Retina (tissue), 1 donor: ENCODE measurements around the gene GPR50.

Experiments
- DNase-seq: peaks from one replicate; pipeline ENCODE4 v3.0.0-alpha.2; 2016

The GPR50 gene

DNA sequence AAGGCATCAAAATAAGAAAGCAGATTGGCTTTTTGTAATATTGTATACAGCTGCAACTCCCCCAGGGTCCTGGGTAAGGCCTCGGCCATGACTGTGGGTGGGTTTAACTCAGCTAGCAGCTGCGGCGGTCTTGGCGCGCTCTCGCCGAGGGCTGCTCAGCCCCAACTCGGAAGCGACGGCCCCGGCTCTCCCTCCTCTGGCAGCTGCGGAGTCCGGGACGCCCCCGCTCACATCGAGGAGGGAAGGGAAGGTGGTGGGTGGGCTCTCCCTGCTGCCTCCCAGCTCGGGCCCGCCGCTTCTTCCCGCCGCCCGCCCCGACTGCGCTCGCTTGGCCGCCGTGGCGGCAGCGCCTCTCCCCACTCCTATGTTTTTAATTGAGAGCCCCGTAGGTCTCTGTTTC lies 51.2 kb downstream of the GPR50 start:
- peak; percentile 44 for DNase-seq

DNA sequence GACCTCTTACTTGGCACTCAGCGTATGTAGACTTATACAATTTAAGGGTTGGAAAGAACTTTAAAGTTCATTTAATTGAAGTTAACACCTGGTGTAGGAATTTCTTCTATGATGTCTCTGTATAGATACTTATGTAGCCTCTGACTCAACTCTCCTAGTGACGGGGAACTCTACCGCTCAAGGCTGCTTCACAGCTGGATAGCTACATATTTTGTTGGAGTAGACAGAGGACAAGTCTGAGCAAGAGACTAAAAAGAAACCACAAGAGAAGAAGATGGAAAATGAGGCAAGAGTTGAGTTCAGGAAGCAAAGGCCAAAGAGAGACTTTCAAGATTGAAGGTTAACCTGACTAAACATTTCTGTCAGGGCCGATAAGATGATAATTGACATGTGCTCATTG lies 52.6 kb downstream of the GPR50 start:
- DNase-seq, result no peak
